ENCODE measurements around the gene TMEM40.
A peak's percentile ranks its signal among the peaks of the same experiment; 100 is the strongest.
"Not testable (repeated sequence)": the region's sequence is repeated elsewhere in the genome, so short reads cannot be mapped to it uniquely, and the experiment has no call there.

Gene TMEM40

DNA sequence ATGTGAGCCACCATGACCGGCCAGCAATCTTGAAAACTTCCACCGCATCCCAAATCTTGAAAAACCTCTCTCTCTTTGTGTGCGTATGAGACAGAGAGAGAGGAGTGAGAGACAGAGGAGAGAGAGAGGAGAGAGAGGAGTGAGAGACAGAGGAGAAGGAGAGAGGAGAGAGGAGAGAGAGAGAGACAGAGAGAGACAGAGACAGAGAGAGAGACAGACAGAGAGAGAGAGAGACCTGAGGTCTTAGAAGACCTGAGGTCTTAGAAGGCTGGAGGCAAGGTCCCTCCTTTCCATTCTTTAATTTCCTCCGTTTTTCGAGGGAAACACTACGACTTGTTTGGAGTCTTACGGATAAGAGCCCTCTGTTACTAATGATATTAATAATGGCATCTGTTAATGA, 39.5 kb downstream of the TMEM40 start:
- no peak for DNase-seq (ENCODE audit: low read depth in 3 of 3)

GRCh38 chr3:12716605-12717151, 42.4 kb downstream of the TMEM40 start:
- no peak for DNase-seq (ENCODE audit: low read depth in 3 of 3)

DNA sequence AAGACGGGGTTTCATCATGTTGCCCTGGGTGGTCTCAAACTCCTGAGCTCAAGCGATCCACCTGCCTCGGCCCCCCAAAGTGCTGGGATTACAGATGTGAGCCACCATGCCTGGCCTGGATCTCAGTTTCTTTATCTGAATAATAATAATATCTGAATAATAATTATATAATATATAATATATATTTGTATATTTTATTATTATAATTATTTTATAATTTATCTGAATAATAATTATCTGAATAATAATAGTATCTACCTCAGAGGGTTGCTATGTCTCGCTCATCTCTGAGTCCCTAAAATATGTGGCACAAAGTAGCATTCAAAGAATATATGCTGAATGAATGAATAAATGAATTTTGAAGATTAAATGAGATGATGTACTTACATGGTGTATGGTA, 44.8 kb downstream of the TMEM40 start:
- no peak for DNase-seq (ENCODE audit: low read depth in 3 of 3)

DNA sequence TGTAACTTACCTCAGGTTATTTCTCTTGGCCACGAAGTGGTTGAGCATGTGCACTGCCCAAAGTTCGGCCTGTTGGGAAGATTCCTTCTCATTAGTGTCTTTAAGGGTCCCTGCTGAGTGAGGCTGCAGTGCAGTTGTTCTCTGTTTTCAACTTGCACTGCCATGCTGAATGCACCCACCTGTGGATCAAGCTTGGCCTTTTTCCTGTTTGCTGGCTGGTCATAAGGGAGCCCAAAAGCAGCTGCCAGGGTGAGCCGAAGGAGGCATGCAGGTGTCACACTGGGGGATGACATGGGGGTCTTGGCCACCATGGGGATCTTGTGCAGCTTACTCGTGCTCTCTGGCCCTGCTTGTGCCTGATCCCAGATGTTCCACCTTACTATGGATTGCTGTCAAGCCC, 49.0 kb downstream of the TMEM40 start:
- no peak for DNase-seq (ENCODE audit: low read depth in 3 of 3)

- DNase-seq (ENCODE audit: low read depth in 3 of 3) = no peak
Observed at GRCh38 chr3:12709334-12709733, 49.7 kb downstream of the TMEM40 start.

DNA sequence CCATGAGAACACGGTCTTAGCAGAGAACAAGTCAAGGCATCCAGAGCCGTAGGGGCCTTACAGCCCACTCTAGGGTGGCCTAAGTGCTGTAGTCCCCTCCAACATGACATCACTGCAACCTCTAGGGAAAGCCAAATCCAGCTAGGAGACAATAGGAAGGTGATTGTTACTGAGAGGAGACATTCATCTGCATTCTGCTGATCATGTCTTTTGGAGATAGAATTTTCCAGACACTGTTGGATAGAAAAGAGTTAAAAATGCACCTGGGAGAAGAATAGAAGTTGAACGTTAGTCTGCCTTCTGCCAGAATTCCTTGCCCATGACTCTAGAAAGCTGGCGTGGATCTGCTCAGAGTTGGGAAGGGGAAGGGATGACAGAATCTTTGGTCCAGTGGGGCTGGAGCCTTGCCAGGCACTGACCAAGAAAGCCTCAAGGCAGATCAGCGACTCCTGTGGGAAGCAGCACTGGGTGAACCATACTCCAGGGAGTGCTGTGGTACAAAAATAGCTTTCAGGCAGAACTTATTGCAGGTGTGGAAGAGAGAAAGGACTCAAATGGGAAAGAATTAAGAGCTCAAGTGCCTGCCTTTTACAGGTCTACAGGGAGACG, 50.4 kb downstream of the TMEM40 start:
- DNase-seq (ENCODE audit: low read depth in 3 of 3) = no peak

- DNase-seq (ENCODE audit: low read depth in 3 of 3) = no peak
Observed at GRCh38 chr3:12707449-12707848, 51.6 kb downstream of the TMEM40 start.

DNA sequence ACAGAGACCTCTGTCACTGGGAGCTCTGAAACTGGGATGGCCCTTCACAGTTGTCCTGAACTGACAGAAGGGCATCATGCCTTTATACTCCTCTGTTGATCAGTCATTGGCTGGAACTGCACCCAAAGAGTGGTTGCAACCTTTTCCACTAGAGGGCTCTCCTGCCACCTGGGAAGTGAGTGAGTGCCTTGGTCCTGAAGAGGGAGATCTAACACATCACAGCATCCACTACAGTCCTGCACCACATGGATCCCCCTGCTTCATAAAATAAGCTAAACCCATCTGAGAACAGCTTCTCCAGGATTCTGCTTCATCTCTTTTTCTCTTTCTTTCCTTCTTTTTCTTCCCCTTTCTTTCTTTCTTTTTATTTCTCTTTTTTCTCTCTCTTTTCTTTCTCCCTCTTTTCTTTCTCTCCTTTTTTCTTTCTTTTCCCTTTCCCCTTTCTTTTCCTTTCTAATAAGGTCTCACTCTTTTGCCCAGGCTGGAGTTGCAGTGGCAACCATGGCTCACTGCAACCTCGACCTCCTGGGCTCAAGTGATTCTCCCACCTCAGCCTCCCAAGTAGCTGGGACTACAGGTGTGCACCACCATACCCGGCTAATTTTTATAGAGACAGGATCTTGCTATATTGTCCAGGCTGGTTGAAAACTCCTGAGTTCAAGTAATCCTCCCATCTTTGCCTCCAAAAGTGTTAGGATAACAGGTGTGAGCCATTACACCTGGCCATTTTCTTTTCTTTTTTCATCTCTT, 52.4 kb downstream of the TMEM40 start:
- DNase-seq (ENCODE audit: low read depth in 3 of 3) = peak; percentile 30 to 43 (median 34)

DNA sequence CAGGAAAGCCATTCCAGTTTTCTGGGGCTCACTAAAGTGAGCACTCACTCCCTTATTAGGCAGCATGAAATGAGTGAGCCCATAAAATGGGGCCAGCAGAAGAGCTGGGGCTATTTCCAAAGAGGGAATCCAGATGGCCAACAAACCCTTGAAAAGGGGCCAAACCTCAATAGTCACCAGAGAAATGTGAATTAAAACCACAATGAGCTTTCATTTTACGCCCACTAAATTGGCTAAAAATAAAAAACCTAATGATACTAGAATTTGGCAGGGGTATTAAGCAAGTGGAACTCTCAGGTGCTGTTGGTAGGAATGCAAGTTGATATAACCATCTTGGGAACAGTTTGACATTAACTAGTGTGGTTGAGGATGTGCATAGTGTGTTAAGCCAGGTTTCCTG, 53.1 kb downstream of the TMEM40 start:
- no peak for DNase-seq (ENCODE audit: low read depth in 3 of 3)

DNA sequence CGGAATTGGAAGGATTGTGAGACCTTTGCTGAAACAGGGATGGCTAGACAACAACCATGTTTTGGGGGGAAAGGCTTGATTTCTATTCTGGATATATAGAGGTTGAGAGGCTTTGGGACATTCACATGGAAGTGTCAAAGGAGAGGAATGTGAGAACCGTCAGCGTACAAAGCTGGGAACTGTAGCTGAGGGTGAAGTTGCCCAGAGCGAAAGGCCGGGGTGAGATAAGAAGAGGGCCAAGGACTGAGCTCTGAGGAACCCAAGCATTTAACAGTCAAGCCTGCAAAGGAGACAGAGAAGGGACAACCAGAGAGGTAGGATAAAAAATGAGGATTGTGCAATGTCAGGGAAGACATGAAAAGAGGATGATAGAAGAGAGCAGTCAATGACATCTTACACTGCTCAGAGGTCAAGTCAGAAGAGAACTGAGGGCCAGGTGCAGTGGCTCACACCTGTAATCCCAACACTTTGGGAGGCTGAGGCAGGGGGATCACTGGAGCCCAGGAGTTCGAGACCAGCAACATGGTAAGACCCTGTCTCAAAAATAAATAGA, 53.6 kb downstream of the TMEM40 start:
- DNase-seq (ENCODE audit: low read depth in 3 of 3) = no peak

DNA sequence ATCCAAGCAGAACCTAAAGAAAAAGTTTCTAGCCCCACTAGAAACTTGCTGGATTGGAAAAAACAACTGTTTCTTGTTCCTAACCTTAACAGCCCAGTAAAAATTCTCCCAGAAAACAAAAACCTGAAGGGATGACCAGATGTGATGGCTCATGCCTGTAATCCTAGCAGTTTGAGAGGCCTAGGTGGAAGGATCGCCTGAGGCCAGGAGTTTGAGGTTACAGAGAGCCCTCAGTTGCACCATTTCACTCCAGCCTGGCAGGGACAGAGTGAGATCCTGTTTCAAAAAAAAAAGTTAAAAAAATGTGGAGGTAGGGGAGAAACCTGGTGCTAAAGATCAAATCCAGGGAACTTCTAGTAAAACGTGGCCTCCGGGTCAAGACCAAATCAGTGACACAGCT, 56.6 kb downstream of the TMEM40 start:
- DNase-seq (ENCODE audit: low read depth in 3 of 3) = no peak

GRCh38 chr3:12701601-12702000, 57.5 kb downstream of the TMEM40 start:
- DNase-seq (ENCODE audit: low read depth in 3 of 3) = not testable (repeated sequence)

DNA sequence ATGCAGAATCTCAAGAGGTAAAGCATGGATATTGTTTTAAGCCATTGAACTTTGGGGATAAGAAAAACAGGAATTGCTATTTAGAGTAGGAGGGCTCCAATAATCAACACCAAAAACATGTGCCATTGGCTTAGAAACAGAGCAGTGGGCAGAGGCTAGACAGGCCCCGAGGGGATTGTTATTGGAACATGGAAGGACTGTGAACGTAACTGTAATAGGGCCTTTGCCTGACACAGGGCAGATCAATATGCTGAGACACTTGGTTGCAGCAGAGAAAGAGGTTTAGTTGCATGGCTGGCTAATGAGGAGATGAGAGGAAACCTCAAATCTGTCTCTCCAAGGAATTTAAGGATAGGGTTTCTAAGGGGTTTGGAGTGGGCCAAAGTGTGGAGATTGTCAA, 58.3 kb downstream of the TMEM40 start:
- DNase-seq (ENCODE audit: low read depth in 3 of 3) = no peak

DNA sequence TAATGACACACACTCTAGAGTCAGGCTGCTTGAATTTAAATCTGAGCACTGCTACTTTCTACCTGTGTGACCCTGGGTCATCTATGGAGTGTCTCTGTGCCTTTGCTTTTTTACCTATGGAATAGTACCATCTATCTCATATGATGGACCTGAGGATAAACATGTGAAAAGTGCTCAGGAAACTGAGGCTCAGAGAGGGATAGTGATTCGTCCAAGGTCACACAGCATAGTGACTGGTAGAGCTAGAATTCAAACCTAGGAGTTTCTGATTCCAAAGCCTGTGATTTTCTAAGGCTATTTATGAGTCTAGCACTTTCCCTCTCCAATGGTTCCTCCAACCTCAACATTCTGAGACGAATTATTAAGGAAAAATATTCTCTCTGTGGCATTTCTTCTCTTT, 63.1 kb downstream of the TMEM40 start:
- DNase-seq (ENCODE audit: low read depth in 3 of 3) = no peak

GRCh38 chr3:12695112-12695511, 63.9 kb downstream of the TMEM40 start:
- no peak for DNase-seq (ENCODE audit: low read depth in 3 of 3)

DNA sequence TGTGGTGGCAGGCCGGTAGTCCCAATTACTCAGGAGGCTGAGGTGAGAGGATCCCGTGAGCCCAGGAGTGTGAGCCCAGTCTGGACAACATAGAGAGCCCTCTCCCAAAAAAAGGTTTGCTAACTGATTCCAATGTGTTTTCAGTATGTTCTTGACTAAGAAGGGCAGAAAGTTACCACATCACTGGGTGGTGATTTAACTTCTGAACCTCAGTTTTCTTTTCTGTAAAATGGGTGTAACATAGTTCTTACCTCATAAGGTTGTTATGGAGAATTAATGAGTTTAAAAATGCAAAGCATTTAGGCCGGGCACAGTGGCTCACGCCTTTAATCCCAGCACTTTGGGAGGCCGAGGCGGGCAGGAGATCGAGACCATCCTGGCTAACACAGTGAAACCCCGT, 66.6 kb downstream of the TMEM40 start:
- DNase-seq (ENCODE audit: low read depth in 3 of 3) = no peak

DNA sequence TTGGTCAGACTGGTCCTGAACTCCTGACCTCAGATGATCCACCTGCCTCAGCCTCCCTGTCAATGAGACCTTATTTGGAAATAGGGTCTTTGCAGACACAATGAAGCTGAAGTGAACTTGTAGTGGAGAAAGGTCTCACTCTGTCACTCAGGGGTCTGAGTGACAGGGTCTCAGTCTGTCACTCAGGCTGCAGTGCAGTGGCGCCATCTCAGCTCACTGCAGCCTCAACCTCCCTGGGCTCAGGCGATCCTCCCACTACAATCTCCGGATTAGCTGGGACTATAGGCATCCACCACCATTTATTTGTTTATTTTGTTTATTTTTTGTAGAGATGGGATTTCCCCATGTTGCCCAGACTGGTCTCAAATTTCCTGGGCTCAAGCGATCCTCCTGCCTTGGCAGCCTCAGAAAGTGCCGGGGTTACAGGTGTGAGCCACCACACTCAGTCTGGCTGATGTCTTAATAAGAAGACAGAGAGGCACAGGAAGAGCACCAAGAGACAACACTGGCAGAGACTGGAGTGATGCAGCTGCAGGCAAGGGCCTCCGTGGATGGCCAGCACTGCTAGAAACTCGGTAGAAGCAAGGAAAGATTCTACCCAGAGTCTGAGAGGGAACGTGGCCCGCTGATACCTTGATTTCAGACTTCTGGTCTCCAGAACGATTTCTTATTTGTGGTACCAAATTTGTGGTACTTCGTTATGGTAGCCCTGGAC, 68.9 kb downstream of the TMEM40 start:
- no peak for DNase-seq (ENCODE audit: low read depth in 3 of 3)

DNA sequence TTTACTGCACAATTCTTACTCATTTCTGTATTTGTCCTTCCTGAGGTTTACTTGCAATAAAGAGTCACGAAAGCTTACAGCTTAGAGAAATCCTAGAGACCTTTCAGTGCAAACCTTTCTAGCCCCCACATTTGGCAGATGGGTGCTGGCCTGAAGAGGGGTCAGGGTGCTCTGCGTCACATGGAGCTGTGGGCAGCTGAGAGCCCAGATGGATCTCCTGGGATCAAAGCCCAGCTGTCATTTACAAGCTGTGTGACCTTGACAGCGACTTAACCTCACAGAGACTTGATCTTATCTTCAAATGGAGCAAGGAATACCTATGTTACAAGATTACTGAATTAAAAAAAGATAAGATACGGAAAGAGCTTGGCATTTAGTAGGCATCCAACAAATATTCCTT, 71.1 kb downstream of the TMEM40 start:
- no peak for DNase-seq (ENCODE audit: low read depth in 3 of 3)

- DNase-seq (ENCODE audit: low read depth in 3 of 3) = no peak
Observed at GRCh38 chr3:12686096-12686495, 73.0 kb downstream of the TMEM40 start.
